Measurements from ENCODE around the gene ATP8A1.

Gene ATP8A1

DNA sequence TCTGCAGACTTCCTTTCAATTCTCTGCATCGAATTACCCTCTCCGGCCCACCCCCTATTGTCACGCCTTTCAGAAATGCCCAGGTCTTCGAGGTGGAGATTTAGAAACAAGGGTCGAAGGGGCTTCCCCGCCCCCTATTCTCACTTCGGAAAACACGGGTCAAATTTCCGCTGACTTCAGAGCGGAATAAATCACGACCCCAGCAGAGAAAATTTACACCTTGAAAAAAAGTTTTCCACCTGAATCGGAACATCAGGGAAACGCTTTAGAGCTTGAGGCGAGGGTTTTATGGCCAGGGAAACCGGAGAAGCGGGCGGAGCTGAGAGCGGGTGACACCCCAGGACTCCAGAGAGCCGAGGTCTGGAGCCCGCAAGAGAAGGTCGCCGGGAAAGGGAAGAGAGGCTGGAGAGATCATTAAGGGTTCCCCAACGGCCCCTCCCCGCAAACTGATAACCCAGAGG lies 258.0 kb downstream of the ATP8A1 start:
- H3K4me3 ChIP-seq (ENCODE audit: low read depth, low read length), result peak overlapping the region; percentile 68
- no peak for TF ChIP-seq CTCF (IDR thresholded peaks at IDR 0.05; ENCODE audit: low read depth, low read length)

- H3K4me3 ChIP-seq (ENCODE audit: low read depth, low read length), result peak overlapping the region; percentile 68
- TF ChIP-seq CTCF (IDR thresholded peaks at IDR 0.05; ENCODE audit: low read depth, low read length), result 0 out of 2 replicates have a peak, but pooled peaks have one; percentile 4
Measured at GRCh38 chr4:42398171-42398870, 258.6 kb downstream of the ATP8A1 start.

GRCh38 chr4:42397635-42398170 lies 259.2 kb downstream of the ATP8A1 start:
- no peak for TF ChIP-seq CTCF (IDR thresholded peaks at IDR 0.05; ENCODE audit: low read depth, low read length)
- peak overlapping the region; percentile 68 for H3K4me3 ChIP-seq (ENCODE audit: low read depth, low read length)

DNA sequence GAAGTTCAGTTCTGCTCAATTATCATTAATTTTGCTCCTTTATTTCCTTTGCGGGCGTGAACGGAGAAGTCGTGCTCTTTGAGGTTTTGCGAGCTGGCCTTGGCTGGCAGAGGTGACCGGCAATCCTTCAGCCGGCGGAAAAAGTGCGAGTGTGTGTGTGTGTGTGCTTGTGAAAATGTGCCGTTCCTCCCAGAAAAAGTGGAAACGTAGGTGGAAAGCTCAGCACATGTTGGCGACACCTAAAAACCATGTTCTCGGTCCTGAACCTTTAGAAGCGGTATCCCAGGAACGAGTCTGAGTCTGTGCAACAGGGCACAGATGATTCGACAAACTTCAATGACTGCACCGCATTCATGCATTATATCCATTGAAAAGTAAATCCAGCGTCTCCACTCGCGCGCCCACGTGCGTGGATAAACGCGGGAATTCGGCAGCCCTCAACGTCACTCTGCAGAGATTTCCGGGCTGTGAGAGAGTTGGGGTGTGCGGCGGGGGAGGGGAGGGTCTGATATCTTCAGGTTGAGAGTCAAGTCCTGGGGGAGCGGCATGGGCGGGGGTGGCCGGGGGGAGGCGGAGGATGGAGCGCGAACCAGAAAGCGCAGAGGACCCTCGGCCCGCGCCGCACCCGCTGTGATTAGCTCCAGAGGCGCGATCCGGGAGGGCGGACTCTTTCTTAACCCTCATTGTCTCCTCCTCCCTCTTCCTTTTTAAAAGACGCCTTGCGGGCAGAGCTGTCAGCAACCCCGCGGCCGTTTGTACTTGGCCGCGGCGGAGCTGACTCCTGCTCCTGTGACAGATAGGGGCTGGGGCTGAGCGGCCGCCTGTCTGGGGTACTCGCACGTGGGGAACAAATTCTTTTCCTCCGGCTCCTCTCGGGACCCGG lies 259.9 kb downstream of the ATP8A1 start, which contains the start of gene SHISA3:
SHISA3 (plus strand) TSS at position 737 of the 883 bp plus-strand sequence. CDS start 569 bp downstream, outside the sequence.
- H3K4me3 ChIP-seq (ENCODE audit: low read depth, low read length), result peak within 1 kb of the TSS; percentile 68

DNA sequence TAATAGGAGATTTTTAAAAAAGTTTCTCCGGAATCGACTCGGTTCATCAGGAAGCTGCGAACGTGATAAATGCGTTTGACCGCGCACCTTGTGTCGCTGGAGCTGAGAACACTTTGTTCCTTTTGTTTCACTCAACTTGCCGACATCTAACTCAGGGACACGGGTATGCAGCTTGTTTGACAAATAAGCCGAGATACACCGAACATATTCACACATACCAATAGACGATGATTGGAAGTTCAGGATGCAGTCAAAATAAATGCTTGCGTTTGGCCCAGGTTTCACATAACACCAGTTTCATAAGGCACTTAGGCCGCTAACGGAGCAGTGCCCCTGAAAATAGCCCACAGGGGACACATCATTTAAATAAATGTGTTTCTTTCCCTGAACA lies 260.5 kb downstream of the ATP8A1 start:
- TF ChIP-seq CTCF (IDR thresholded peaks at IDR 0.05; ENCODE audit: low read depth, low read length), result no peak
- no peak overlapping the region for H3K4me3 ChIP-seq (ENCODE audit: low read depth, low read length)

More for the DNA sequence above, 259.9 kb downstream of the ATP8A1 start, which contains the start of gene SHISA3:
- TF ChIP-seq CTCF (IDR thresholded peaks at IDR 0.05; ENCODE audit: low read depth, low read length), result no peak

DNA sequence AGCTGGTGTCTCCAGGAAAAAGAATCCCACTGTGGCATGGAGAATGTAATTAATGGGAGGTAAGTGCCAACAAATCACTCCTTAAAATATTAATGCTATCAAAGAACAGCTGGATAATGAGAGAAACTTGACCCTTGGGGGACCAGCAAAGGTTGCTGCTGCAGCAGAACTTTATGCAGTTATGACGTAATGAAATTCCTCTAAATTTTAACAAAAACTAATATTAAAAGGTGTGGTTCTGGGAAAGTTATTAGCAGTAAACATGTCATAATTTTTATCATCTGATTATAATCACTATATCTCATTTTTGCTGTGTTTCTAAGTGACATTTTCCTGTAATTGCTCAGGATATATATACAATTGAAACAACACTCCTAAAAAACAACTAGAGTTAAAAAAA lies 261.3 kb downstream of the ATP8A1 start:
- no peak overlapping the region for H3K4me3 ChIP-seq (ENCODE audit: low read depth, low read length)
- no peak for TF ChIP-seq CTCF (IDR thresholded peaks at IDR 0.05; ENCODE audit: low read depth, low read length)
